Neural progenitor cell (in vitro differentiated cells): ENCODE results near the gene NOSTRIN.

Experiments used
- CTCF ChIP-seq: fragments of 200-600 bp; sonication (generic); IDR thresholded peaks from 2 replicates; pipeline ENCODE4 v1.5.1; 2017; ENCODE audit warnings: antibody characterized with exemption, mild to moderate bottlenecking
- EZH2 ChIP-seq: fragments of 200-600 bp; sonication (generic); IDR thresholded peaks from 2 replicates; pipeline ENCODE4 v1.6.1; 2017; ENCODE audit warnings: antibody characterized with exemption, mild to moderate bottlenecking, moderate library complexity
- EZH2phosphoT487 ChIP-seq: fragments of 200-600 bp; sonication (generic); IDR thresholded peaks from 2 replicates; pipeline ENCODE4 v1.6.1; 2017; ENCODE audit warnings: antibody characterized with exemption

GRCh38 chr2:168770796-168771195, 31.6 kb upstream of the NOSTRIN start:
- TF ChIP-seq EZH2phosphoT487, result no peak
- no peak for TF ChIP-seq CTCF
- no peak for TF ChIP-seq EZH2
